B cell (primary cell): ENCODE data around the gene EHF.

ENCODE experiments used
- EZH2 ChIP-seq: IDR thresholded peaks from 2 replicates; pipeline ENCODE4 v1.6.1; 2012; ENCODE audit warnings: borderline replicate concordance, low read depth, mild to moderate bottlenecking, moderate library complexity, low read length; ENCODE audit not compliant: insufficient read depth, poor library complexity, severe bottlenecking
- TF ChIP-seq, protein P1 (sequence below): fragments of 200-600 bp; IDR thresholded peaks from one replicate; pipeline ENCODE4 v1.8.0; 2022; ENCODE audit warnings: antibody characterized with exemption, mild to moderate bottlenecking

DNA sequence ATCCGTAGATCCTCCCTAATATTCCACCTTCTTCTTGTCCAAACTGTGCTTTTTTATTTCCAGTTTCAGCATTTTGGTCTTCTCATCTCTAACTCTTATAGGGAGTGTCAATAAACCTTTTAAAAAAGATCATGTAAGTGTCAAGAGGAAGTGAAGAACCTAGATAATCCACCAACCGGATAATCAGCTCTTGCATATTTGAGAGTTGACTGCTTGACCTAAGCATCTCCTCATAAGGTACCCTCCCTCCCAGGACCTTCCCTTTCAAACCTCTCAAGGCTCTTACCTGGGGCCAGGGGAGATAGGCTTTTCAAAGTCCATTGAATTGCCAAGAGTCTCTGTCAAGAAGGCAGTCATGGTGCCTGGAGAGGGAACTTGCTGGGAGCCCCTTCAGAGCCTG is 691 bp upstream of the EHF start:
- TF ChIP-seq, protein P1, sequence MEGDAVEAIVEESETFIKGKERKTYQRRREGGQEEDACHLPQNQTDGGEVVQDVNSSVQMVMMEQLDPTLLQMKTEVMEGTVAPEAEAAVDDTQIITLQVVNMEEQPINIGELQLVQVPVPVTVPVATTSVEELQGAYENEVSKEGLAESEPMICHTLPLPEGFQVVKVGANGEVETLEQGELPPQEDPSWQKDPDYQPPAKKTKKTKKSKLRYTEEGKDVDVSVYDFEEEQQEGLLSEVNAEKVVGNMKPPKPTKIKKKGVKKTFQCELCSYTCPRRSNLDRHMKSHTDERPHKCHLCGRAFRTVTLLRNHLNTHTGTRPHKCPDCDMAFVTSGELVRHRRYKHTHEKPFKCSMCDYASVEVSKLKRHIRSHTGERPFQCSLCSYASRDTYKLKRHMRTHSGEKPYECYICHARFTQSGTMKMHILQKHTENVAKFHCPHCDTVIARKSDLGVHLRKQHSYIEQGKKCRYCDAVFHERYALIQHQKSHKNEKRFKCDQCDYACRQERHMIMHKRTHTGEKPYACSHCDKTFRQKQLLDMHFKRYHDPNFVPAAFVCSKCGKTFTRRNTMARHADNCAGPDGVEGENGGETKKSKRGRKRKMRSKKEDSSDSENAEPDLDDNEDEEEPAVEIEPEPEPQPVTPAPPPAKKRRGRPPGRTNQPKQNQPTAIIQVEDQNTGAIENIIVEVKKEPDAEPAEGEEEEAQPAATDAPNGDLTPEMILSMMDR, result no peak
- no peak for TF ChIP-seq EZH2
